A549 (cell line): Measurements from ENCODE around the gene ABCG4.

Experiments used
- BHLHE40 ChIP-seq: IDR thresholded peaks from 2 replicates; pipeline ENCODE4 v1.6.1; 2012; ENCODE audit warnings: low read depth, low read length, inconsistent platforms
- CEBPB ChIP-seq, 2 experiments: fragments of >200 bp in 1 of 2; sonication (Bioruptor Twin) in 1 of 2; formaldehyde crosslinking in 1 of 2; IDR thresholded peaks; 2 replicates each; pipeline ENCODE4 v1.6.1; 2012 to 2016
- CHD2 ChIP-seq: fragments of 150-350 bp; IDR thresholded peaks from 2 replicates; pipeline ENCODE4 v1.6.1; 2014; ENCODE audit warnings: low read length; ENCODE audit not compliant: partially characterized antibody
- CTCF ChIP-seq: fragments of >200 bp; sonication (Bioruptor Twin); formaldehyde crosslinking; IDR thresholded peaks from 3 replicates; pipeline ENCODE4 v1.5.1; 2016
- ELK1 ChIP-seq: fragments of 150-350 bp; IDR thresholded peaks from 2 replicates; pipeline ENCODE4 v1.6.1; 2014; ENCODE audit warnings: low read depth, mild to moderate bottlenecking, low read length
- EP300 ChIP-seq, 2 experiments: fragments of >200 bp; sonication (Bioruptor Twin); formaldehyde crosslinking; IDR thresholded peaks; 2 replicates in 1 of 2; 3 replicates in 1 of 2; pipeline ENCODE4 v1.6.1; 2016 to 2017
- NFE2L2 ChIP-seq: fragments of 150-350 bp; conservative IDR thresholded peaks from 2 replicates; pipeline ENCODE4 v1.6.1; 2014; ENCODE audit warnings: low read length
- POLR2A ChIP-seq: IDR thresholded peaks from 2 replicates; pipeline ENCODE4 v1.6.1; 2012; ENCODE audit warnings: mild to moderate bottlenecking, low read length
- POLR2AphosphoS2 ChIP-seq: conservative IDR thresholded peaks from 2 replicates; pipeline ENCODE4 v1.6.1; 2012; ENCODE audit warnings: low read length, improper control_type of control experiment, inconsistent platforms
- RAD21 ChIP-seq, 2 experiments: fragments of >200 bp in 1 of 2; sonication (Bioruptor Twin) in 1 of 2; formaldehyde crosslinking in 1 of 2; IDR thresholded peaks in 1 of 2; conservative IDR thresholded peaks in 1 of 2; 2 replicates in 1 of 2; 3 replicates in 1 of 2; pipeline ENCODE4 v1.6.1; 2012 to 2018; ENCODE audit warnings: inconsistent platforms in 1 of 2
- REST ChIP-seq: fragments of 200-600 bp; sonication (generic); IDR thresholded peaks from 2 replicates; pipeline ENCODE4 v1.6.1; 2016; ENCODE audit warnings: antibody characterized with exemption, mild to moderate bottlenecking, moderate library complexity
- RFX5 ChIP-seq: fragments of 450-650 bp; IDR thresholded peaks from 2 replicates; pipeline ENCODE4 v1.7.1; 2014; ENCODE audit warnings: antibody characterized with exemption, mild to moderate bottlenecking, moderate library complexity
- SMC3 ChIP-seq: fragments of >200 bp; sonication (Bioruptor Twin); formaldehyde crosslinking; IDR thresholded peaks from 3 replicates; pipeline ENCODE4 v1.6.1; 2018; ENCODE audit warnings: inconsistent platforms

GRCh38 chr11:119100246-119100970 lies 48.4 kb upstream of the ABCG4 start:
- TF ChIP-seq SMC3 (no peak), POLR2AphosphoS2 (no peak), CTCF (peak; percentile 52), EP300 (IDR thresholded peaks at IDR 0.05) (no peak), CHD2 (no peak), NFE2L2 (no peak), POLR2A (no peak), RFX5 (no peak), ELK1 (no peak), BHLHE40 (no peak), REST (no peak), RAD21 (conservative IDR thresholded peaks at IDR 0.05 in 1 of 2, IDR thresholded peaks at IDR 0.05 in 1 of 2) (peak; percentile 18 to 45; a peak in 2 of 5 replicates), CEBPB (IDR thresholded peaks at IDR 0.05) (no peak)
